HL-60 (cell line): Measurements from ENCODE around the gene NRXN3.

Experiments
- TF ChIP-seq, protein P1 (sequence below): IDR thresholded peaks from one replicate; pipeline ENCODE4 v1.5.1; 2011; ENCODE audit warnings: low read length, control low read depth, inconsistent platforms; ENCODE audit not compliant: insufficient read depth
- TF ChIP-seq, protein P2 (sequence below): IDR thresholded peaks from 2 replicates; pipeline ENCODE4 v1.6.1; 2012; ENCODE audit warnings: low read depth; ENCODE audit not compliant: insufficient replicate concordance

DNA sequence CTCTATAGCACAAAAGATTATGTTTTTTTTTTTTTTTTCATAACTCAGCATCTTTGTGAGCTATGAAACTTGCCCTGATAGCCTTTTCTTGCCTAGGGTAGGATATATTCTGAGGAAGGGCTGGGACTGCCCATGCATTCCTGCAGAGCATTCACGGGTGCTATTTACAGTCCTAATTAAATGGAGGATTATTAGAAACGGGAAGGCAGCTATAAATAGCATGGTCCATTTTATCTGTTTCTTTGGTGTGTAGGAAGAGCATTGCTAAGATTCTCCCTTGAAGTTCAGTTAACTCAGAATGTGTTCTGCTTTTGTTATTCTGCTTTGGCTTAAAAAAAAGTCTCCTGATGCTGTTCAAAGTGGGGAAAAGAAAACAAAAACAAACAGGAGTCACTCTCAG, 1410.2 kb downstream of the NRXN3 start:
- TF ChIP-seq, protein P1, sequence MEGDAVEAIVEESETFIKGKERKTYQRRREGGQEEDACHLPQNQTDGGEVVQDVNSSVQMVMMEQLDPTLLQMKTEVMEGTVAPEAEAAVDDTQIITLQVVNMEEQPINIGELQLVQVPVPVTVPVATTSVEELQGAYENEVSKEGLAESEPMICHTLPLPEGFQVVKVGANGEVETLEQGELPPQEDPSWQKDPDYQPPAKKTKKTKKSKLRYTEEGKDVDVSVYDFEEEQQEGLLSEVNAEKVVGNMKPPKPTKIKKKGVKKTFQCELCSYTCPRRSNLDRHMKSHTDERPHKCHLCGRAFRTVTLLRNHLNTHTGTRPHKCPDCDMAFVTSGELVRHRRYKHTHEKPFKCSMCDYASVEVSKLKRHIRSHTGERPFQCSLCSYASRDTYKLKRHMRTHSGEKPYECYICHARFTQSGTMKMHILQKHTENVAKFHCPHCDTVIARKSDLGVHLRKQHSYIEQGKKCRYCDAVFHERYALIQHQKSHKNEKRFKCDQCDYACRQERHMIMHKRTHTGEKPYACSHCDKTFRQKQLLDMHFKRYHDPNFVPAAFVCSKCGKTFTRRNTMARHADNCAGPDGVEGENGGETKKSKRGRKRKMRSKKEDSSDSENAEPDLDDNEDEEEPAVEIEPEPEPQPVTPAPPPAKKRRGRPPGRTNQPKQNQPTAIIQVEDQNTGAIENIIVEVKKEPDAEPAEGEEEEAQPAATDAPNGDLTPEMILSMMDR, result no peak
- TF ChIP-seq, protein P2, sequence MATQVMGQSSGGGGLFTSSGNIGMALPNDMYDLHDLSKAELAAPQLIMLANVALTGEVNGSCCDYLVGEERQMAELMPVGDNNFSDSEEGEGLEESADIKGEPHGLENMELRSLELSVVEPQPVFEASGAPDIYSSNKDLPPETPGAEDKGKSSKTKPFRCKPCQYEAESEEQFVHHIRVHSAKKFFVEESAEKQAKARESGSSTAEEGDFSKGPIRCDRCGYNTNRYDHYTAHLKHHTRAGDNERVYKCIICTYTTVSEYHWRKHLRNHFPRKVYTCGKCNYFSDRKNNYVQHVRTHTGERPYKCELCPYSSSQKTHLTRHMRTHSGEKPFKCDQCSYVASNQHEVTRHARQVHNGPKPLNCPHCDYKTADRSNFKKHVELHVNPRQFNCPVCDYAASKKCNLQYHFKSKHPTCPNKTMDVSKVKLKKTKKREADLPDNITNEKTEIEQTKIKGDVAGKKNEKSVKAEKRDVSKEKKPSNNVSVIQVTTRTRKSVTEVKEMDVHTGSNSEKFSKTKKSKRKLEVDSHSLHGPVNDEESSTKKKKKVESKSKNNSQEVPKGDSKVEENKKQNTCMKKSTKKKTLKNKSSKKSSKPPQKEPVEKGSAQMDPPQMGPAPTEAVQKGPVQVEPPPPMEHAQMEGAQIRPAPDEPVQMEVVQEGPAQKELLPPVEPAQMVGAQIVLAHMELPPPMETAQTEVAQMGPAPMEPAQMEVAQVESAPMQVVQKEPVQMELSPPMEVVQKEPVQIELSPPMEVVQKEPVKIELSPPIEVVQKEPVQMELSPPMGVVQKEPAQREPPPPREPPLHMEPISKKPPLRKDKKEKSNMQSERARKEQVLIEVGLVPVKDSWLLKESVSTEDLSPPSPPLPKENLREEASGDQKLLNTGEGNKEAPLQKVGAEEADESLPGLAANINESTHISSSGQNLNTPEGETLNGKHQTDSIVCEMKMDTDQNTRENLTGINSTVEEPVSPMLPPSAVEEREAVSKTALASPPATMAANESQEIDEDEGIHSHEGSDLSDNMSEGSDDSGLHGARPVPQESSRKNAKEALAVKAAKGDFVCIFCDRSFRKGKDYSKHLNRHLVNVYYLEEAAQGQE, result no peak
